T-helper 1 cell treated with Interleukin-12 subunit alpha and Interleukin-12 subunit beta and Interleukin-4 antibody, amounts not matched to agents 30 μg/mL and 1 μg/mL, for 36 hours (primary cell): ENCODE measurements around the gene KCNH1.
"Not testable (repeated sequence)": the region's sequence is repeated elsewhere in the genome, so short reads cannot be mapped to it uniquely, and the experiment has no call there.

Source experiments
- H3K27ac Mint-ChIP-seq: one replicate; pipeline ENCODE4 v1.8.0; 2021; ENCODE audit warnings: mild to moderate bottlenecking, mixed read lengths
- H3K27me3 Mint-ChIP-seq: one replicate; pipeline ENCODE4 v1.8.0; 2021; ENCODE audit warnings: low read depth, mixed read lengths
- H3K36me3 Mint-ChIP-seq: one replicate; pipeline ENCODE4 v1.8.0; 2021; ENCODE audit warnings: low read depth, mixed read lengths
- H3K4me1 Mint-ChIP-seq: one replicate; pipeline ENCODE4 v1.8.0; 2021; ENCODE audit warnings: low read depth, mixed read lengths
- H3K4me3 Mint-ChIP-seq: one replicate; pipeline ENCODE4 v1.8.0; 2021; ENCODE audit warnings: mild to moderate bottlenecking, moderate library complexity, mixed read lengths
- H3K9me3 Mint-ChIP-seq: one replicate; pipeline ENCODE4 v1.8.0; 2021; ENCODE audit warnings: mixed read lengths

The KCNH1 gene

DNA sequence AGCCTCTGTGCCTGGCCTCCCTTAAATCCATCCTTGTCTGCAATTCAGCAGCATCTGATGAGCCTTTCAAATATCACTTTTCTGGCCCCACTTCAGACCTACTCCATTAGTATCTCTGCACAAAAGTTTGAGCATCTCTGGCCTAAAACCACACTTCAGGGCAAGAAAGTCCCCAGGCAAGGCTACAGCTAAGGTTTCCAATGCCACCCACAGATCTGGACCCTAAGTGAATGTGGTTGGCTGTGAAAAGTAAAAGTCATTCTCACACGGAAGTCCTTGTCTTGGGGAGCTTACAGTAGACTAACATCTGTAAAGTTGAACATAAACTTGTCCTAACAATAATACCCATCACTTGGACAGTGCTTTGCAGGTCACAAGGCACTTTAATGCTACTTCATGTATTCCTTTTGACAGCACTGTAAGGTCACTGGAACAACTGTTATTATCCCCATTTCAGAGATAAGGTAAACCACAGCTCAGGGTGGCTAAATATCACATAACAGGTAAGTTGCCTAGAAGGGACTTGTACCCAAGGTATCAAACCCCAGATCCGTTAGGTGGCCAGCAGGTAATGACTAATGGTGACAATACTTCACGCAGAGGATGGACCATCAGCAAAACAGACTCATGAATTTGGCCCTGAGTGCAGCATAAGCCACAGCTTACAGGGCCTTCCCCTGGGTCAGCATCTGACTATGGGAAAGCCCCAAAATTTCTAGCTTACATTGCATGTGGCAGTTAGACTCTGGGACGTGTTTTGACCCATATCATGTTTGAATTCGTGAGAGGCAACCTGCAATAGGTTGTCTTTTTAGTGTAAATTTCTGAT is 449.3 kb downstream of the KCNH1 start:
- Mint-ChIP-seq H3K36me3 (no peaks in the 10 kb centered on the region), H3K9me3 (no peaks in the 10 kb centered on the region), H3K27me3 (no peaks in the 10 kb centered on the region), H3K27ac (no peak overlapping the region), H3K4me3 (no peak overlapping the region), H3K4me1 (peaks cover 5% of the 10 kb centered on the region)

DNA sequence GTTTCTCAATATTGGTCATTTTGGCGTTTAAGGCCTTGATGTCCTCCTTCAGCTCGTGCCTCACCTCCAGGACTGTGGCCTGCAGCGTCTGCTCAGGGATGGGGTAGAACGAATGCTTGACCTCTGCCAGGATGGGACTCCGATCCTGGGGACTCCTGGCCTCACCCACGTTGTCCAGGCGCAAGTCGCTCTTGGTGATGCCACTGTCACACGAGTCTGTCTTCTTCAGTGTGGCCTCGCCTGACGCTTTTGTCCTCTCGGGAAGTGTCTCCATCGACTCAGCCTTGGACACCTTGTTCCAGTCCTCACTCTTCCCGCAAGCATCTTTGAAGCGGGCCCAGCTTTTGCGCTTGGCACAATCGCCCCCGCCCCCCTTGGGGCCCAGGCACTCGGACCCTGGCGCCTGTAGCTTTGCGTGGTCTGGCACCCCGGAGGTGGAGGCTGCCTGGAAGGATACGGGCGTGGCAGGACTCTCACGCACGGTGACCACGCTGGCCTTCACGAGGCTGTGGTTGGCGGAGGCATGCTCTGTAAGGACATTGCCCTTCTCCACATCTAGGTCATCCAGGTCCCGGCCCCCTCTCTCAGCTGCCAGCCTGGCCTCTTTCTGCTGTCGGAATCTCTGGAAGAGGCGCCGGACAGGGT is 450.4 kb downstream of the KCNH1 start:
- H3K27ac Mint-ChIP-seq = no peak overlapping the region
- H3K4me1 Mint-ChIP-seq = peaks cover 4% of the 10 kb centered on the region
- peaks cover 5% of the 10 kb centered on the region for H3K27me3 Mint-ChIP-seq
- no peaks in the 10 kb centered on the region for H3K9me3 Mint-ChIP-seq
- H3K4me3 Mint-ChIP-seq = no peak overlapping the region
- H3K36me3 Mint-ChIP-seq = no peaks in the 10 kb centered on the region

DNA sequence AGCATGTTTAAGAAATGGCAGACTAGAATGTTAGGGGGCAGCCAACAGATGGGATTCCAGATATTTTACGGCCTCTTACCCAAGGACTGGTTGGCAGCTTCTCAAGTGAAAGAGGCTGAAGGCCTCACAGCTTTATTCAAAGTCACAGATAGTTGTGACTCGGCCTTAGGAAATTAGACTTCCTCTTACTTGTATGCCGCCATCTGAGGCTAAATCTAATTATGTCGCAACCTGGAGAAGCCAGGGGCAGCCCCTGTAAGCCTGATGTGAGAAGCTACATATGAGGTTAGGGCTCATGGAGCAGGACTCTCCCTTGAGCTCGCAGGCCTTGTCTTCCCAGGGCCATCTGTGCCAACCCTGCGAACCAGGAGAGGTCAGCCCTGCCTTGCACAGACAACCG is 452.8 kb downstream of the KCNH1 start:
- H3K36me3 Mint-ChIP-seq = no peaks in the 10 kb centered on the region

DNA sequence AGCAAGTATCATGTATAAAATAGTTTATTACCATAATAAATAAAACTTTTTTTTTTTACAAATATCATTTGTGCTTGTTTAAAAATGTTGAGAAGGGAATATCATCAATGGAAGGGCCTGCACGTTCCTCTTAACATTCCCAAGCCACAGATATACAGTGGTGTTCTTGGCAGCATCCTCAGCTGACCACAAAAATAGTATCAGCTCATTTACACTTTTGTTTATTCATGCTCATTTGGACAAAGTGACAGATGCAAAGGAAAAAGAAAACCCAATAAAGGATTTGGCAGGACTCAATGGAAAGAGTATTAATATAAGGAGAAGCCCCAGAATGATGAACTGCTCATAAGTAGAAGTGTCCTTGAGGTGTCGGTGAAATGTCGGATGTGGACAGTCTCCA is 455.6 kb downstream of the KCNH1 start:
- H3K27ac Mint-ChIP-seq = no peak overlapping the region
- no peaks in the 10 kb centered on the region for H3K4me1 Mint-ChIP-seq
- no peak overlapping the region for H3K4me3 Mint-ChIP-seq
- peaks cover 5% of the 10 kb centered on the region for H3K27me3 Mint-ChIP-seq
- H3K36me3 Mint-ChIP-seq = no peaks in the 10 kb centered on the region
- H3K9me3 Mint-ChIP-seq = no peaks in the 10 kb centered on the region

More for the DNA sequence above, 452.8 kb downstream of the KCNH1 start:
- Mint-ChIP-seq H3K27ac (no peak overlapping the region), H3K4me1 (no peaks in the 10 kb centered on the region), H3K27me3 (peaks cover 5% of the 10 kb centered on the region), H3K4me3 (no peak overlapping the region), H3K9me3 (no peaks in the 10 kb centered on the region)

DNA sequence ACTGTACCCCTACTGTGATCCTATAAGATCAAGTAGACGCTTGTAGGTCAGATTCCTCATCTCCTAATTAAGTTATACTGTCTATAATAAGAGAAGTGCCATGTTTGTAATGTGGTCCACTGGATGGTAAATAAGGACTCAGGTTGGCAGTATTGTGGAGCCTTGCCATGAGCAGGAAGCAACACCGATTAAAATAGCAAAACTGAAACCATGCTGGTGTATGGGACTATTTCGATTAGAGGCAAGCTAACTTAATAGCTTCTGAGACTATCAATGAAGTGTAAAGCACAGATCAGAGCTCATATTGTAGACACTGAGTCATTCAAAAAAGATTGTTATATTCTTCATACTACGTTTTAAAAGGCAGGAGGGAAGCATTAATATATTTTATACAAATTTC is 456.4 kb downstream of the KCNH1 start:
- no peaks in the 10 kb centered on the region for H3K4me1 Mint-ChIP-seq
- H3K9me3 Mint-ChIP-seq = no peaks in the 10 kb centered on the region
- no peak overlapping the region for H3K27ac Mint-ChIP-seq
- H3K36me3 Mint-ChIP-seq = no peaks in the 10 kb centered on the region
- peaks cover 5% of the 10 kb centered on the region for H3K27me3 Mint-ChIP-seq
- H3K4me3 Mint-ChIP-seq = no peak overlapping the region

DNA sequence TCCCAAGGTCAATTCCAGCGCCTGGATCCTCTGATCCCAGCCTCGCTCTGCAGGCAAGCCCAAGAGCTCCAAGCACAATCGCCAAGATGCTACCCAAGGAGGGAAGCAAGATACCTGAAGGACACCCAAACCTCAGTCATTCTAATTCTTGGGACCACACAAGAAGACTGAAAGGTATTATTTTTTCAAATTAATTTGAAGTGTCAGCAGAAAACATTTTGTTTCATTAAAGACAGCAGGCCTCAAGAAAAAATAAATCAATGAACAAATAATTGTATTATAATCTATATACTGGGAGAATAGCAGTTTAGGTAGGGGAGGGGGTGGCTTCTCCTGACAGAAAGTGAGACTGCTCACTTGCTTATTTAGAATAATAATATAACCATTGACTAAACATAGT is 457.4 kb downstream of the KCNH1 start:
- peaks cover 5% of the 10 kb centered on the region for H3K27me3 Mint-ChIP-seq
- H3K9me3 Mint-ChIP-seq = no peaks in the 10 kb centered on the region
- H3K4me3 Mint-ChIP-seq = no peak overlapping the region
- no peak overlapping the region for H3K27ac Mint-ChIP-seq
- no peaks in the 10 kb centered on the region for H3K4me1 Mint-ChIP-seq
- no peaks in the 10 kb centered on the region for H3K36me3 Mint-ChIP-seq

DNA sequence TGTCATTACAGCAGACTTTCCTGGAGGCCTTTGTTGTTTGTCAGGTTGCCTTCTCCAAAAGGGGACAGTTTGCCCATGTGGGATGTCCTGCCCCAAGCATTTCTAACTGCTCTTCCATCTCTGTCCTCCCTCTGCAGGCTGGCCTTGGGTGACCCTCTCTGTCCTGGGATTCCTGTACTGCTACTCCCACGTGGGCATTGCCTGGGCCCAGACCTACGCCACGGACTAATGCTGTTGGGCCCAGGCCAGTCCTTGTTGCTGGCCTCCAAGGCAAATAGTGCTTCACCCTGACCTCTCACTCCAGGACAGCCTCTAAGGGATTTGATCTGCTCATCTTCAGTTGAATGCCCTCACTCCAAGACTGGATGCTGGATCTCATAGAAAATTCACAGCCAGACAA is 459.8 kb downstream of the KCNH1 start:
- no peaks in the 10 kb centered on the region for H3K36me3 Mint-ChIP-seq

DNA sequence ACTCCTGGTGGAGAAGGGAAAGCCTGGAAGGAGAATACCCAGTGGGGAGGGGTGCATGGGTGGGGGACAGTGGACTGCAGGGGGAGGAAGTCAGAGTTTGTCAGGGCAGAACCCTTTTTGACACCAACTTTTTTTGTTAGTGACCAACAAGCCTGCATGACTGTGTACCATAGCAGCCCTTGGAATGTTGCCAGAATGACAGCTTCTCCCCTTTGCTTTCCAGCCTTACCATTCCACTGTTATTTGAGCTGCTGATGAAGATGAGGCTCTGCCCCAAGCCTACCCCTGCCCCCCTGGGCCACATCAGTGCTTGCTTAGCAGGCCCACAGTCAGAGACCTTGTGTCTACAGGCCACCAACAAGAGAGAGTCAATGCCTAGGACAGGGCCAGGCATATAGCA is 464.0 kb downstream of the KCNH1 start:
- Mint-ChIP-seq H3K27me3 (no peaks in the 10 kb centered on the region), H3K9me3 (no peaks in the 10 kb centered on the region), H3K27ac (no peak overlapping the region), H3K36me3 (no peaks in the 10 kb centered on the region), H3K4me3 (no peak overlapping the region), H3K4me1 (no peaks in the 10 kb centered on the region)

More for the DNA sequence above, 459.8 kb downstream of the KCNH1 start:
- H3K27ac Mint-ChIP-seq = no peak overlapping the region
- no peaks in the 10 kb centered on the region for H3K9me3 Mint-ChIP-seq
- no peaks in the 10 kb centered on the region for H3K4me1 Mint-ChIP-seq
- no peak overlapping the region for H3K4me3 Mint-ChIP-seq
- peaks cover 5% of the 10 kb centered on the region for H3K27me3 Mint-ChIP-seq

DNA sequence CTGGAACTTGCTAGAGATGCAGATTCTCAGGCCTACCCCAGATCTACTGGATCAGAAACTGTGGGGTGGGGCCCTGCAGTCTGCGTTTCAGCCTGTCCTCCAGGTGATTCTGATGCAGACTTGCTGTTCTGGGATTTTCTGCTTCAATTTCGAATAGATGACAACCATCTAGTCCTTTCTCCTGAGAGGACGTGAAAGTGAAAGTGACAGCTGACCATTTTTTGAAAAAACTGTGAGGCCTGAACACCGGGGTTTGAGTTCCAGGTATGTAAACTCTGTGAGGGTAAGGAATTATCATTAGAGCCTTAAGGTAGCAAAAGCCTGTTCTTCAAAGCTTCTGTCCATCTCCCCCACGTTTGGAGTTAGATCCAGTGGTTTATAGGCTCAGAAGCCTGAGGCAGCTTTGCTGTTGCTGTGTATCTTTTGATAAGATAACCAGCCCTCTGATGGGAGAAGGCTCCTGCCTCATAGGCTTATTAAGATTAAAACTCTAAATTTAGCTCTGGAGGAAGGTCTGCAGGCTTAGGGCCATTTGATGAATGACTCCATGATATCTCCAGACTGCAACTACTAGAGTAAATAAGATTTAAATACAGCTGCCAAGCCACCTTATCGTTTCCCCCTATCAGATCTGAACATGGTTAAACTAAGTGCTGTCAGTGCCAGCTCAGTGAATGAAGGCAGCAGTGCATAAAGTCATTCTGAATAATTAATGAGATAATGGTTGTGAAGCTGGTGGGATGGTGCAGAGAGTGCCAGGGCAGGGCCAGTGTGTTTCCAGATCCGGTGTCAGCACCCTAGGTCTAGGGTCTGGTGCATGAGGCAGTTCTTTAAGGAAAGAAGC is 470.0 kb downstream of the KCNH1 start:
- Mint-ChIP-seq H3K4me1 (peaks cover 3% of the 10 kb centered on the region), H3K36me3 (no peaks in the 10 kb centered on the region), H3K9me3 (no peaks in the 10 kb centered on the region), H3K27me3 (no peaks in the 10 kb centered on the region), H3K4me3 (no peak overlapping the region), H3K27ac (no peak overlapping the region)

DNA sequence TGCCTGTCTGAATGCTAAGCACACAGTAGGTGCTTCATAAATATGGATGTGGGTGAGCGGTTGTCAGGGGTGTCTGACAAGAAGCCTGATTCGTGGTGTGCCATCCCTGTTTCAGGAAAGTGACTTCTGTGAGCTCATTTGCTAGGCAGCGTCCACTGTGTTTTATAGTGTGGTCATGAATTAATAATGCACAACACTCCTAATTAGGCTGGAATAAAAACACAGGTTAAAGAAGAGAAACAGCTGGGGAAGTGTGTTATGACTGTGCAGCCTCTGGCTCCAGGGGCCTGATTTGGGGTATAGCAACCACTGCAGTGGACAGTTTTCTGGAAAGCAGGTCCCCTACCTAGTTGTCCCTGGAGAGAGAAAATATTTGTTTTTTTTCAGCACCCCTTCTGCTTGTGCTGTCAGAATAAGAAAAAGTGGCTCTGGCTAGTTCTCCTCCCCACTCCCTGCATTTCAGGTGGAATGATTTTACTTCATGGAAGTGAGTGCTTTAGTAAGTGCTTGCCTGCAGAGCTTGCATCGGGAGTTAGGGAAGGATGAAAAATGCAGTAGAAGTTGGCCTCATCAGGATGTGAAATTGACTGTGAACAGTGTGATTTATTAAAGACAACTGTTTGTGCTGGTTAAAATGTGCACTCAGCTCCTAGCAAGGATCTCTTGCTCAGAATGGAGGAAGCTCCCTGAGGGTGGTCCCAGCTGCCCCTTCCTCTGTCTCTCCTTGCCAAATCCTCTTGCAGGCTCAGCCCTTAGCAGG is 471.5 kb downstream of the KCNH1 start:
- Mint-ChIP-seq H3K4me3 (no peak overlapping the region), H3K4me1 (peaks cover 3% of the 10 kb centered on the region), H3K27me3 (no peaks in the 10 kb centered on the region), H3K27ac (no peak overlapping the region), H3K9me3 (no peaks in the 10 kb centered on the region), H3K36me3 (no peaks in the 10 kb centered on the region)

DNA sequence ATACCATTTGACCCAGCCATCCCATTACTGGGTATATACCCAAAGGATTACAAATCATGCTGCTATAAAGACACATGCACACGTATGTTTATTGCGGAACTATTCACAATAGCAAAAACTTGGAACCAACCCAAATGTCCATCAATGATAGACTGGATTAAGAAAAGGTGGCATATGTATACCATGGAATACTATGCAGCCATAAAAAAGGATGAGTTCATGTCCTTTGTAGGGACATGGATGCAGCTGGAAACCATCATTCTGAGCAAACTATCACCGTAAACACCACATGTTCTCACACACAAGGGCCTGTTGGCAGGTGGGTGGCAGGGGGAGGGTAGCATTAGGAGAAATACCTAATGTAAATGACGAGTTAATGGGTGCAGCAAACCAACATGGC is 472.4 kb downstream of the KCNH1 start:
- H3K4me1 Mint-ChIP-seq, H3K27me3 Mint-ChIP-seq, H3K27ac Mint-ChIP-seq, H3K4me3 Mint-ChIP-seq, H3K9me3 Mint-ChIP-seq, H3K36me3 Mint-ChIP-seq: not testable (repeated sequence)

DNA sequence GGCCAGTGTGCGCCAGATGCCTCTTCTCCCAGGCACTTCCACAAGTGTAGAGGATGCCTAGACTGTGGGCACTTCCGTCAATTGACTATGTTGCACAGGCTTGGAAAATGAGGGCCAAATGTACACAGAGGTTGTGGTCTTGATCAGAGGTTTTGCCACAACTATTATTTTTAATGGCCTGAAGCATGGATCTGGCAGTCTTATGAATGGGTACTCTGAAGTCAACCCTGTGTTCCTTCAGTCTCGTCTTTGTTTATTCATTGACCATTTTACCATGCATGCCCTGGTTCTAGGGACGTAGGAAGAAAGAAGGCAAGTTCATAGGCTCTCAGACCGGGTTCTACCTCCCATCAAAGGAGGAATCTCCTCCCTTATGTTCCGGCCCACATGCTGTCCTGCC is 476.1 kb downstream of the KCNH1 start:
- Mint-ChIP-seq H3K36me3 (no peaks in the 10 kb centered on the region), H3K27me3 (no peaks in the 10 kb centered on the region), H3K27ac (no peak overlapping the region), H3K9me3 (peaks cover 5% of the 10 kb centered on the region), H3K4me1 (no peaks in the 10 kb centered on the region), H3K4me3 (no peak overlapping the region)

DNA sequence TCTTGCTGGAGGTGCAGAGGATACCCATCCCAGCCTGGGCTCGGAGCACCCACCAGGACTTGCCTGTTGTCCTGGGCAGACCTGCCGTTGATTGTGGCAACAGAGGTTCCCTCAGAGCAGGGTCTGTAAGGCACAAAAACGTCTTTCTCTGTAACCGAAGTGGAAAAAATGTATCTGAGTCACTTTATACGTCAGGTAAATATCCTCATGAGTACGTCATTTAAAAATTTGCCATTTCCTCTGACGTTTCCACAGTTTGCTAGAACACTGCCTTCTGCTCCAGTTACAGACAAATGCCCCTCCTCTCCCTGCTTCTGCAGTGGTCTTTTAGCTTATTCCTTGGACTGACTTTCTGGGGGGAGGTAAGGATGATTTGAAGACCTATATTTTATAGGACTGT is 478.4 kb downstream of the KCNH1 start:
- Mint-ChIP-seq H3K4me3 (no peak overlapping the region), H3K36me3 (no peaks in the 10 kb centered on the region), H3K27ac (no peak overlapping the region), H3K27me3 (no peaks in the 10 kb centered on the region), H3K4me1 (no peaks in the 10 kb centered on the region), H3K9me3 (peaks cover 5% of the 10 kb centered on the region)
